ENCODE data around the gene CEL.
A peak's percentile ranks its signal among the peaks of the same experiment; 100 is the strongest.
"Not testable (repeated sequence)": the region's sequence is repeated elsewhere in the genome, so short reads cannot be mapped to it uniquely, and the experiment has no call there.

GRCh38 chr9:133040892-133041479 lies 20.8 kb upstream of the CEL start:
- TF ChIP-seq CTCF (conservative IDR thresholded peaks at IDR 0.05; ENCODE audit: low read depth, low read length): peak; percentile 56
- TF ChIP-seq EZH2 (IDR thresholded peaks at IDR 0.05; ENCODE audit: borderline replicate concordance, low read depth, low read length, poor library complexity, severe bottlenecking): not testable (repeated sequence)

All from A673 (cell line).